ACC112 (cell line): ENCODE data around the gene CTNNA3.
"Not testable (repeated sequence)": the region's sequence is repeated elsewhere in the genome, so short reads cannot be mapped to it uniquely, and the experiment has no call there.

Source experiments
- H2AFZ ChIP-seq: fragments of 200-600 bp; sonication (generic); one replicate; pipeline ENCODE4 v1.6.0; 2017; ENCODE audit warnings: antibody characterized with exemption, low read length; ENCODE audit not compliant: unreplicated experiment
- H3K27ac ChIP-seq: fragments of 200-600 bp; sonication (generic); 2 replicates; pipeline ENCODE4 v1.5.1; 2014; ENCODE audit warnings: low read depth, mild to moderate bottlenecking, antibody characterized with exemption, low read length, moderate library complexity
- H3K27me3 ChIP-seq: fragments of 200-600 bp; sonication (generic); 2 replicates; pipeline ENCODE4 v1.6.1; 2014; ENCODE audit warnings: mild to moderate bottlenecking, antibody characterized with exemption, low read length, moderate library complexity, mixed read lengths; ENCODE audit not compliant: insufficient read depth
- H3K36me3 ChIP-seq: fragments of 200-600 bp; sonication (generic); 2 replicates; pipeline ENCODE4 v1.6.1; 2016; ENCODE audit warnings: mild to moderate bottlenecking, antibody characterized with exemption, low read length, moderate library complexity, mixed read lengths; ENCODE audit not compliant: insufficient read depth
- H3K4me1 ChIP-seq: fragments of 200-600 bp; sonication (generic); one replicate; pipeline ENCODE4 v1.6.1; 2016; ENCODE audit warnings: low read length, mixed read lengths; ENCODE audit not compliant: insufficient read depth, unreplicated experiment, control insufficient read depth
- H3K4me3 ChIP-seq: fragments of 200-600 bp; sonication (generic); 2 replicates; pipeline ENCODE4 v1.5.1; 2014; ENCODE audit warnings: mild to moderate bottlenecking, low read depth, low read length
- H3K79me2 ChIP-seq: fragments of 200-600 bp; sonication (generic); one replicate; pipeline ENCODE4 v1.6.0; 2016; ENCODE audit warnings: low read length; ENCODE audit not compliant: control insufficient read depth, unreplicated experiment, insufficient read depth

CTNNA3 gene

GRCh38 chr10:67259319-67259929 lies 436.6 kb downstream of the CTNNA3 start:
- H3K27ac ChIP-seq = no peak overlapping the region
- no peak overlapping the region for H2AFZ ChIP-seq
- no peaks in the 10 kb centered on the region for H3K27me3 ChIP-seq

GRCh38 chr10:67257427-67258144 lies 438.4 kb downstream of the CTNNA3 start:
- no peaks in the 10 kb centered on the region for H3K27me3 ChIP-seq
- no peaks in the 10 kb centered on the region for H3K79me2 ChIP-seq
- no peak overlapping the region for H3K27ac ChIP-seq
- no peaks in the 10 kb centered on the region for H3K36me3 ChIP-seq
- no peaks in the 10 kb centered on the region for H3K4me1 ChIP-seq
- H2AFZ ChIP-seq = no peak overlapping the region
- H3K4me3 ChIP-seq = no peak overlapping the region

More at GRCh38 chr10:67259319-67259929, 436.6 kb downstream of the CTNNA3 start:
- no peaks in the 10 kb centered on the region for H3K79me2 ChIP-seq
- no peaks in the 10 kb centered on the region for H3K4me1 ChIP-seq
- H3K4me3 ChIP-seq = no peak overlapping the region
- H3K36me3 ChIP-seq = no peaks in the 10 kb centered on the region

- H3K27ac ChIP-seq = no peak overlapping the region
- no peaks in the 10 kb centered on the region for H3K27me3 ChIP-seq
- no peaks in the 10 kb centered on the region for H3K79me2 ChIP-seq
- H3K4me3 ChIP-seq = no peak overlapping the region
- H2AFZ ChIP-seq = no peak overlapping the region
- H3K4me1 ChIP-seq = no peaks in the 10 kb centered on the region
- no peaks in the 10 kb centered on the region for H3K36me3 ChIP-seq
These were observed 439.0 kb downstream of the CTNNA3 start for GRCh38 chr10:67257018-67257417.

DNA sequence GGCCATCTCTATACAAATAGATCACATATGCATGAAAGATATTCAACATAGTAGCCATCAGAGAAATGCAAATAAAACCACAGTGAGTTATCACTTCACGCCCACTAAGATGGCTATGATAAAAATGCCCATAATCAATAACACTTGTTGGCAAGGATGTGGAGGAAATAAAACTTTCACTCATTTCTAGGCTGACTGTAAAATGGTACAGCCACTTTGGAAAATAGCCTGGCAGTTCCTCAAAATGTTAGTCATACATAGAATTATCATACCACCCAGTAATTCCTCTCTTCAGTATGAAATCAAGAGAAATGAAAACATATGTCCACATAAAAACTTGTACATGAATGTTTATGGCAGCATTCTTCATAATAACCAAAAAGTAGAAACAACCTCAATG lies 445.3 kb downstream of the CTNNA3 start:
- Histone ChIP-seq H3K27me3 (no peaks in the 10 kb centered on the region), H3K27ac (no peak overlapping the region), H3K79me2 (no peaks in the 10 kb centered on the region), H2AFZ (no peak overlapping the region), H3K36me3 (no peaks in the 10 kb centered on the region), H3K4me3 (no peak overlapping the region), H3K4me1 (no peaks in the 10 kb centered on the region)

DNA sequence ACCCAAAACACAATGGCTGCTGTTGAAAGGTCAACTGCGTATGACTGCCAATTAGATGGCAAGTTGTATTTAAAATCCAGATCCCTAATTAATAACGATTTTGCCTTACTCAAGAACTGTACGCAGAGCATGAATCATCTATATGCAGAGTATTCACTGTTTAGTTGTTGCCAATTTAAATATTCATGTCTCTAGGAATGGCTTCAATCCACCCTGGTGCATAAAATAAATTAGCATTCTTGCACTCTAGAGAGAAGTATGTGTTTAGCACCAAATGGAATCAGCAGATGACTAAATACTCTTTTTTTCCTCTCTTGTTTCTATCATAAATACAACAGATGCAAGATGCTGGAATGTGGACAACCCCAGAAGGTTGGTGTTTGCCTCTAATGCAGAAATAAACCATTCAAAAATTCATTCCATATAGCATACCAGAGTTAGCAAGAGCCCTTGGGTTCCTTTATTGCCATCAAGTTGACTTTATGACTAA lies 449.9 kb downstream of the CTNNA3 start:
- H3K36me3 ChIP-seq = no peaks in the 10 kb centered on the region
- no peak overlapping the region for H3K27ac ChIP-seq
- no peak overlapping the region for H3K4me3 ChIP-seq
- H3K27me3 ChIP-seq = no peaks in the 10 kb centered on the region
- H3K4me1 ChIP-seq = no peaks in the 10 kb centered on the region
- no peak overlapping the region for H2AFZ ChIP-seq
- H3K79me2 ChIP-seq = no peaks in the 10 kb centered on the region

DNA sequence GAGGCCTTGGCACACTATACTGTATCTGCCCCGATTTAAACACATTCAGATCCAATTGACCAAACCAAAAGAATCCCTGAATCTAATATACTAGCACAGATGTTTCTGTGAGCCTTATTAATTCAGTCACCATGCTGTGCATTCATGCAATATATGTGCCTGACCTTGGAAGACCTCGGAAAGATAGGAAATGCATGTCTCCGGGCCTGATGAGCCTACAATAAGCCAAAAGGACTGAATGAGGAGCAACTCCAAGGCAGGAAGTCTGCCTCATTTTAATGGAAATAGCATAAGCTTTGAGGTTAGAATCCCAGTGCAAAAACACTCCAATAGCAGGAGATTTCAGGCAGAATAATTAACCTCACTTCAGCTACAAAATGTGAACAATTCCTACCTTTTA lies 453.5 kb downstream of the CTNNA3 start:
- Histone ChIP-seq H3K27me3 (no peaks in the 10 kb centered on the region), H3K27ac (no peak overlapping the region), H3K4me3 (no peak overlapping the region), H3K36me3 (no peaks in the 10 kb centered on the region), H2AFZ (no peak overlapping the region), H3K79me2 (no peaks in the 10 kb centered on the region), H3K4me1 (no peaks in the 10 kb centered on the region)

DNA sequence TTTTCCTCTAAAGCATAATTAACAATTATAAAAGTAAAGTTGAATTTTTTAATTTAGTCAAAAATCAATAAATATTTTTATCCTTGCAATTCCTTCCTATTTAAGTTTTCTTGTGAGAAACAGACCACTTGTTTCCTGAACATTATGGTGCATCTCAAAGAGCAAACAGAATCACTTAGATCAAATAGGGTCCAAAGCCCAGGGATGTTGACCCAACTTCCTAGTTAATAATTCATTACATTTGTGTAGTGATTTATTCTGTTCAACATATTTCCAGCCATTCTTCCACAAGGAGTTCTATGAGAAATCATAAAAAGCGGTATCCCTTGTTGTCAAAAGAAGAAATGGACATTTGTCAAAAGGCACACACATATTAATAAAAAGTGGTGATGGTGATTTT lies 454.5 kb downstream of the CTNNA3 start:
- H3K27me3 ChIP-seq = no peaks in the 10 kb centered on the region
- H3K4me3 ChIP-seq = no peak overlapping the region
- H3K27ac ChIP-seq = no peak overlapping the region
- no peak overlapping the region for H2AFZ ChIP-seq
- H3K36me3 ChIP-seq = no peaks in the 10 kb centered on the region
- H3K4me1 ChIP-seq = no peaks in the 10 kb centered on the region
- H3K79me2 ChIP-seq = no peaks in the 10 kb centered on the region

GRCh38 chr10:67239864-67240497 lies 456.0 kb downstream of the CTNNA3 start:
- Histone ChIP-seq H3K27ac (no peak overlapping the region), H3K4me1 (no peaks in the 10 kb centered on the region), H3K79me2 (no peaks in the 10 kb centered on the region), H2AFZ (no peak overlapping the region), H3K36me3 (no peaks in the 10 kb centered on the region), H3K27me3 (no peaks in the 10 kb centered on the region), H3K4me3 (no peak overlapping the region)

DNA sequence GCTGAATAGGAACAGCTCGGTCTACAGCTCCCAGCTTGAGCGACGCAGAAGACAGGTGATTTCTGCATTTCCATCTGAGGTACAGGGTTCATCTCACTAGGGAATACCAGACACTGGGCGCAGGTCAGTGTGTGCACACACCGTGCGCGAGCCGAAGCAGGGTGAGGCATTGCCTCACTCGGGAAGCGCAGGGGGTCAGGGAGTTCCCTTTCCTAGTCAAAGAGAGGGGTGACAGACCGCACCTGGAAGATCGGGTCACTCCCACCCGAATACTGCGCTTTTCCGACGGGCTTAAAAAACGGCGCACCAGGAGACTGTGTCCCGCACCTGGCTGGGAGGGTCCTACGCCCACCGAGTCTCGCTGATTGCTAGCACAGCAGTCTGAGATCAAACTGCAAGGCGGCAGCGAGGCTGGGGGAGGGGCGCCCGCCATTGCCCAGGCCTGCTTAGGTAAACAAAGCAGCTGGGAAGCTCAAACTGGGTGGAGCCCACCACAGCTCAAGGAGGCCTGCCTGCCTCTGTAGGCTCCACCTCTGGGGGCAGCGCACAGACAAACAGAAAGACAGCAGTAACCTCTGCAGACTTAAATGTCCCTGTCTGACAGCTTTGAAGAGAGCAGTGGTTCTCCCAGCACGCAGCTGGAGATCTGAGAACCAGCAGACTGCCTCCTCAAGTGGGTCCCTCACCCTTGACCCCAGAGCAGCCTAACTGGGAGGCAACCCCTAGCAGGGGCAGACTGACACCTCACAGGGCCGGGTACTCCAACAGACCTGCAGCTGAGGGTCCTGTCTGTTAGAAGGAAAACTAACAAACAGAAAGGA lies 465.1 kb downstream of the CTNNA3 start:
- H3K4me3 ChIP-seq, H3K4me1 ChIP-seq, H3K79me2 ChIP-seq, H2AFZ ChIP-seq, H3K36me3 ChIP-seq, H3K27ac ChIP-seq, H3K27me3 ChIP-seq: not testable (repeated sequence)

DNA sequence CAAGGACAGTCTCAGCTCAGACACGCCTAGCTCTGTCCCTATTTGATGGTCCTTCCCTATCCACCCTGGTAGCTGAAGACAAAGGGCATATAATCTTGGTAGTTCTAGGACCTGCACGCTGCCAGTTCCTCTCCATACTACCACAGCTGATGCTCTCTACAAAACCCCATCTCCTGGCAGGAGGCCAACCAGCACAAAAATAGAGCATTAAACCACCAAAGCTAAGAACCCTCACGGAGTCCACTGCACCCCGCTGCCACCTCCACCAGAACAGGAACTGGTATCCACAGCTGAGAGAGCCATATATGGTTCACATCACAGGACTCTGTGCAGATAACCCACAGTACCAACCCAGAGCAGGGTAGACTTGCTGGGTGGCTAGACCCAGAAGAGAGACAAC lies 470.8 kb downstream of the CTNNA3 start:
- no peaks in the 10 kb centered on the region for H3K27me3 ChIP-seq
- no peak overlapping the region for H2AFZ ChIP-seq
- no peak overlapping the region for H3K27ac ChIP-seq
- no peaks in the 10 kb centered on the region for H3K79me2 ChIP-seq
- no peak overlapping the region for H3K4me3 ChIP-seq
- H3K36me3 ChIP-seq = no peaks in the 10 kb centered on the region
- no peaks in the 10 kb centered on the region for H3K4me1 ChIP-seq
